Epithelial cell of esophagus (primary cell): Measurements from ENCODE around the gene HIPK2.
A peak's percentile ranks its signal among the peaks of the same experiment; 100 is the strongest.
"Not testable (repeated sequence)": the region's sequence is repeated elsewhere in the genome, so short reads cannot be mapped to it uniquely, and the experiment has no call there.

Experiments
- DNase-seq: peaks from one replicate; pipeline ENCODE4 v3.0.0; 2010; ENCODE audit warnings: low read depth
- H3K4me3 ChIP-seq: 2 replicates; pipeline ENCODE4 v1.5.1; 2011; ENCODE audit warnings: mild to moderate bottlenecking, low read length, control low read depth
- CTCF ChIP-seq: IDR thresholded peaks from 2 replicates; pipeline ENCODE4 v1.5.1; 2011; ENCODE audit warnings: low read depth, mild to moderate bottlenecking, low read length, control low read depth, inconsistent platforms; ENCODE audit not compliant: insufficient read depth; ENCODE audit errors: missing control alignments

Gene HIPK2

DNA sequence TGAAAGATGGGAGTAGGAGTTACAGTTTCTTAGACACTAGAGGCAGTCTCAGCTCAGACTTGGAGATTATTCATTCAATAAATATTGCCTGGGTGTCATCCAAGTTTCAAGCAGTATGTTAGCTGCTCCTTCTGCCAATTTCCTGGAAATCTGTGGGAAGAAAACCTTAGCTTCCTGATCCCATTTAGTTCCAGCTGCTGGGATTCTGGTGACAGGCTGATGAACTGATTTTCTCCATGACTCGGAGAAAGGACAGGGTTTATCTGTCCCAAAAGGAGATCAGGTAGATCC is 158.5 kb downstream of the HIPK2 start:
- TF ChIP-seq CTCF, result no peak
- peak; percentile 27 for DNase-seq
- no peak overlapping the region for H3K4me3 ChIP-seq

- H3K4me3 ChIP-seq, result no peak overlapping the region
- TF ChIP-seq CTCF, result peak; percentile 60
- peak; percentile 43 for DNase-seq
These were observed 159.1 kb downstream of the HIPK2 start for GRCh38 chr7:139618482-139619366.

GRCh38 chr7:139617074-139617473 is 160.7 kb downstream of the HIPK2 start:
- DNase-seq, result no peak
- H3K4me3 ChIP-seq, result no peak overlapping the region
- TF ChIP-seq CTCF, result no peak

DNA sequence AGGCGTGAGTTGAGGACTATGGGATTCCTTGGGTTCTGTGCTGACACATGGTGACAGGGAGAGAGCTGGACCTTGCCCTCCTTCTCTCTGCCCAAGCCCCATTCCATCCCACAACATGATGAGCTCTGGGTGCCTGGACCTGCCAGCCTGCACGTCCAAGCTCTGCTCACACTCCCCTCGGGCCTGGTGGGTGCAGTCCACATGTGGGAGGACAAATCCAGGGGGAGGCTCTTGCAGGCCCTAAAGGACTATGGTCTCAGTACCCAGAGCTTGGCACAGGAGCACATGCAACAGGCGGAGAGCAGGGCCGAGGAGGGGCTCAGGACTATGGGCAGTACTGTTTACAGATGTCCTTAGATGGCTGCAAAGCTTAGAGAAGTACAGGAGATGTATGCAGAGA is 162.9 kb downstream of the HIPK2 start:
- no peak for TF ChIP-seq CTCF
- H3K4me3 ChIP-seq, result no peak overlapping the region
- no peak for DNase-seq

DNA sequence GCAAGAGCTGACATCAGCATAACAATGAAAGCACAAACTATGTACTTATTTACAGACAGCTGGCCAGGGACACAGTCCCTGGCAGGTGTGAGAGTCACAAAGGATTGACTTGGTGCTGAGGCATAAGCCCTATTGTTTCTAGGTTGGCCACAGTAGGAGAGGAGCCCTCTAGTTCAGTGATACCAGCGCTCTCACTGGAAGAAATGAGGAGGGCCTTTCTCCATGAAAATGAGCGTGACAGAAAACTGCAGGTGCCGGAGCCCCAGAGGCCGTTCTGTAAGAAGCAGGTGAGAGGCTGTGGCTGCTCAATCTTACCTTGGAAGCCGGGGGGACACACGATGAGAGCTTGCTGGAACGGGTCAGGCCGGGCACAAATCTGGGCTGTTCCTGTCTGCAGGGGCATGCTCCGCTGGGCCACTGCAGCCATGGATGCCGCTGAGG is 163.8 kb downstream of the HIPK2 start:
- TF ChIP-seq CTCF, result no peak
- H3K4me3 ChIP-seq, result no peak overlapping the region
- DNase-seq, result no peak

- H3K4me3 ChIP-seq, DNase-seq: not testable (repeated sequence)
These were observed 166.2 kb downstream of the HIPK2 start for GRCh38 chr7:139611556-139611955.

- DNase-seq, result no peak
- no peak overlapping the region for H3K4me3 ChIP-seq
- TF ChIP-seq CTCF, result no peak
These were observed 167.2 kb downstream of the HIPK2 start for GRCh38 chr7:139610595-139610994.

- no peak for DNase-seq
- no peak for TF ChIP-seq CTCF
- H3K4me3 ChIP-seq, result no peak overlapping the region
These were observed 173.9 kb downstream of the HIPK2 start for GRCh38 chr7:139603896-139604295.
